Neural progenitor cell (in vitro differentiated cells): ENCODE results near the gene GADD45G. TPM values are rescaled to one million over a fixed set of nuclear protein-coding genes. Genes with fewer than 3 reads are reported as not detected.

ENCODE experiments used
- DNase-seq: peaks from one replicate; pipeline ENCODE4 v3.0.0-alpha.2; 2016; ENCODE audit warnings: low spot score
- H2AFZ ChIP-seq: fragments of 200-600 bp; sonication (generic); replicated peaks from 2 replicates; pipeline ENCODE4 v1.6.1; 2016; ENCODE audit warnings: antibody characterized with exemption
- H3F3A ChIP-seq: fragments of 200-600 bp; sonication (generic); 2 replicates; pipeline ENCODE4 v1.6.1; 2016; ENCODE audit warnings: antibody characterized with exemption, low read depth
- H3K27ac ChIP-seq: fragments of 200-600 bp; sonication (generic); 2 replicates; pipeline ENCODE4 v1.5.1; 2016; ENCODE audit warnings: mild to moderate bottlenecking
- H3K27me3 ChIP-seq: fragments of 200-600 bp; sonication (generic); 2 replicates; pipeline ENCODE4 v1.6.1; 2016; ENCODE audit warnings: mild to moderate bottlenecking, moderate library complexity
- H3K36me3 ChIP-seq: fragments of 200-600 bp; sonication (generic); 2 replicates; pipeline ENCODE4 v1.5.1; 2016
- H3K4me1 ChIP-seq: fragments of 200-600 bp; sonication (generic); 2 replicates; pipeline ENCODE4 v1.6.1; 2016; ENCODE audit warnings: mixed run types
- H3K4me2 ChIP-seq: fragments of 200-600 bp; sonication (generic); 2 replicates; pipeline ENCODE4 v1.6.1; 2016
- H3K4me3 ChIP-seq: fragments of 200-600 bp; sonication (generic); 2 replicates; pipeline ENCODE4 v1.5.1; 2016
- H3K79me2 ChIP-seq: fragments of 200-600 bp; sonication (generic); 2 replicates; pipeline ENCODE4 v1.6.1; 2016; ENCODE audit warnings: low read depth
- H3K9ac ChIP-seq: fragments of 200-600 bp; sonication (generic); 2 replicates; pipeline ENCODE4 v1.6.1; 2016
- H3K9me3 ChIP-seq: fragments of 200-600 bp; sonication (generic); 2 replicates; pipeline ENCODE4 v1.5.1; 2016; ENCODE audit warnings: low read depth
- H4K20me1 ChIP-seq: fragments of 200-600 bp; sonication (generic); 2 replicates; pipeline ENCODE4 v1.6.1; 2016; ENCODE audit warnings: low read depth
- H3K27ac Mint-ChIP-seq: 3 replicates; pipeline ENCODE4 v1.8.0; 2021; ENCODE audit warnings: mixed read lengths
- H3K27me3 Mint-ChIP-seq: 2 replicates; pipeline ENCODE4 v1.8.0; 2022; ENCODE audit warnings: low read depth, mild to moderate bottlenecking, inconsistent platforms, moderate library complexity, mixed read lengths; ENCODE audit not compliant: insufficient read depth
- H3K36me3 Mint-ChIP-seq: 3 replicates; pipeline ENCODE4 v1.8.0; 2021; ENCODE audit warnings: mixed read lengths
- H3K4me1 Mint-ChIP-seq: 3 replicates; pipeline ENCODE4 v1.8.0; 2021; ENCODE audit warnings: mixed read lengths
- H3K4me3 Mint-ChIP-seq: 3 replicates; pipeline ENCODE4 v1.8.0; 2021; ENCODE audit warnings: mild to moderate bottlenecking, moderate library complexity, mixed read lengths
- H3K9me3 Mint-ChIP-seq: 3 replicates; pipeline ENCODE4 v1.8.0; 2020; ENCODE audit warnings: mixed read lengths
- EZH2 ChIP-seq: fragments of 200-600 bp; sonication (generic); IDR thresholded peaks from 2 replicates; pipeline ENCODE4 v1.6.1; 2017; ENCODE audit warnings: antibody characterized with exemption, mild to moderate bottlenecking, moderate library complexity
- EZH2phosphoT487 ChIP-seq: fragments of 200-600 bp; sonication (generic); IDR thresholded peaks from 2 replicates; pipeline ENCODE4 v1.6.1; 2017; ENCODE audit warnings: antibody characterized with exemption
- total RNA-seq: library from RNA; depleted of rRNA; stranded (reverse); fragments of >200 nt; gene quantifications from 2 replicates; pipeline ENCODE4 v1.2.3, GENCODE V29; 2015; ENCODE audit warnings: low replicate concordance
- TF ChIP-seq, protein P1 (sequence below): fragments of 200-600 bp; sonication (generic); IDR thresholded peaks from 2 replicates; pipeline ENCODE4 v1.5.1; 2017; ENCODE audit warnings: antibody characterized with exemption, mild to moderate bottlenecking

Gene GADD45G
- total RNA-seq, 1 donor from 2014 or later = not detected

DNA sequence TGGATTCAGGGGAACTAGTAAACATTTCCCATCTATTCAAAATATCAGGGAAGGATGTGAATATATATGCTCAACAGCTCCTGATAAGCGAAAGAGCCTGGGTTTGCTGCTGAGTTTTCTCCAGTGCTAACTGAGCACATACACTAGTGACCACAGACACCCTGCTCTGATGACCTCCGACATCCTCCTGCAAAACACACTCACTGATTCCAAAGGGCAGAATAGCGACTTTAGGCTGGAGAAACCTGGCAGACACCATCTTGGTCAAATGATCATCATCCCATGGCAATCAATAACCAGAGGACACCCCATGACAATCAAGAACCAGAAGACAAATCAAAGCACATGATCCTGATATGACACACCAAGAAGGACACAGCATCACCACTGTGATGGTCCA, 9.2 kb upstream of the GADD45G start:
- peaks cover 8% of the 10 kb centered on the region for H3K4me1 Mint-ChIP-seq

DNA sequence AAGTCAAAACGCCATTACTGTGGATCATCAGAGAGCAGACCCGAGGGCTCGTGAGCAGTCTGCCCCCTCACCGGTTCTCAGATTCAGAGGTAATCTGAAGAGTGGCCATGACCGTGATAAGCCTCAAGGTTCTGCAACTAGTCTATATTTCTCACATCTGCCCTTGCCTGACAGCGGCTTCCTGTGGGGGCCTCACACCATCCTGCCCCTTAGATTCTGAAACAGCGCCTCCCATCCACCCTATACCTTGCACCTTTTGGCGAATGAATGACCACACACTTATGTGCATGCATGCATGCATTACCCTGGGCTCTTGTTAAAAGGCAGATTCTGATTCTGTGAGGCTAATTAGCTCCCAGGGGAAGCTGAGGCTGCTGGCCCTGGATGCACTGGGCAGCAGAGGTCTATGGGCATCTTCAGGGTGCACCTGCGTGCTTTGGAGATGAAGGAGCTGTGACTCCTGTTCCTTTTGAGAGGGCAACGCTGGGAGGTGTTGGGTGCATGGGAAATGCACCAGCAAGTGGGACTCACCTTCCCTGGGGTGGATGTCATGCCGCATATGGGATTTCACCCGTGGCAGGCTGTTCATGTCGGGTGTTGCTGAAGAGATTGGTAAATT, 7.8 kb upstream of the GADD45G start:
- Mint-ChIP-seq H3K27me3 (peaks cover 12% of the 10 kb centered on the region), H3K27ac (no peak overlapping the region), H3K36me3 (no peaks in the 10 kb centered on the region), H3K4me1 (peaks cover 8% of the 10 kb centered on the region), H3K4me3 (no peak overlapping the region), H3K9me3 (no peaks in the 10 kb centered on the region)
- Histone ChIP-seq H3K4me3 (no peak overlapping the region), H3K79me2 (no peaks in the 10 kb centered on the region), H3K27ac (no peak overlapping the region), H3K36me3 (no peaks in the 10 kb centered on the region), H2AFZ (no peak overlapping the region), H3K27me3 (peaks cover 22% of the 10 kb centered on the region), H3F3A (no peaks in the 10 kb centered on the region), H3K4me2 (no peak overlapping the region), H3K9ac (no peak overlapping the region), H3K9me3 (no peaks in the 10 kb centered on the region), H4K20me1 (no peaks in the 10 kb centered on the region), H3K4me1 (peaks cover 10% of the 10 kb centered on the region)
- DNase-seq = no peak
- TF ChIP-seq EZH2 = no peak
- no peak for TF ChIP-seq EZH2phosphoT487
- TF ChIP-seq, protein P1, sequence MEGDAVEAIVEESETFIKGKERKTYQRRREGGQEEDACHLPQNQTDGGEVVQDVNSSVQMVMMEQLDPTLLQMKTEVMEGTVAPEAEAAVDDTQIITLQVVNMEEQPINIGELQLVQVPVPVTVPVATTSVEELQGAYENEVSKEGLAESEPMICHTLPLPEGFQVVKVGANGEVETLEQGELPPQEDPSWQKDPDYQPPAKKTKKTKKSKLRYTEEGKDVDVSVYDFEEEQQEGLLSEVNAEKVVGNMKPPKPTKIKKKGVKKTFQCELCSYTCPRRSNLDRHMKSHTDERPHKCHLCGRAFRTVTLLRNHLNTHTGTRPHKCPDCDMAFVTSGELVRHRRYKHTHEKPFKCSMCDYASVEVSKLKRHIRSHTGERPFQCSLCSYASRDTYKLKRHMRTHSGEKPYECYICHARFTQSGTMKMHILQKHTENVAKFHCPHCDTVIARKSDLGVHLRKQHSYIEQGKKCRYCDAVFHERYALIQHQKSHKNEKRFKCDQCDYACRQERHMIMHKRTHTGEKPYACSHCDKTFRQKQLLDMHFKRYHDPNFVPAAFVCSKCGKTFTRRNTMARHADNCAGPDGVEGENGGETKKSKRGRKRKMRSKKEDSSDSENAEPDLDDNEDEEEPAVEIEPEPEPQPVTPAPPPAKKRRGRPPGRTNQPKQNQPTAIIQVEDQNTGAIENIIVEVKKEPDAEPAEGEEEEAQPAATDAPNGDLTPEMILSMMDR = no peak

More for the DNA sequence above, 9.2 kb upstream of the GADD45G start:
- H3K79me2 ChIP-seq = no peaks in the 10 kb centered on the region
- Mint-ChIP-seq H3K27ac (no peak overlapping the region), H3K4me3 (no peak overlapping the region), H3K27me3 (peaks cover 9% of the 10 kb centered on the region), H3K36me3 (no peaks in the 10 kb centered on the region), H3K9me3 (no peaks in the 10 kb centered on the region)
- no peaks in the 10 kb centered on the region for H3K36me3 ChIP-seq
- H3K9ac ChIP-seq = no peak overlapping the region
- H4K20me1 ChIP-seq = no peaks in the 10 kb centered on the region
- H3K27ac ChIP-seq = no peak overlapping the region
- H2AFZ ChIP-seq = no peak overlapping the region
- DNase-seq = no peak
- no peaks in the 10 kb centered on the region for H3F3A ChIP-seq
- peaks cover 10% of the 10 kb centered on the region for H3K4me1 ChIP-seq
- H3K27me3 ChIP-seq = peaks cover 9% of the 10 kb centered on the region
- H3K4me2 ChIP-seq = no peak overlapping the region
- no peak for TF ChIP-seq EZH2phosphoT487
- TF ChIP-seq EZH2 = no peak
- TF ChIP-seq, protein P1 = no peak
- H3K9me3 ChIP-seq = no peaks in the 10 kb centered on the region
- H3K4me3 ChIP-seq = no peak overlapping the region

DNA sequence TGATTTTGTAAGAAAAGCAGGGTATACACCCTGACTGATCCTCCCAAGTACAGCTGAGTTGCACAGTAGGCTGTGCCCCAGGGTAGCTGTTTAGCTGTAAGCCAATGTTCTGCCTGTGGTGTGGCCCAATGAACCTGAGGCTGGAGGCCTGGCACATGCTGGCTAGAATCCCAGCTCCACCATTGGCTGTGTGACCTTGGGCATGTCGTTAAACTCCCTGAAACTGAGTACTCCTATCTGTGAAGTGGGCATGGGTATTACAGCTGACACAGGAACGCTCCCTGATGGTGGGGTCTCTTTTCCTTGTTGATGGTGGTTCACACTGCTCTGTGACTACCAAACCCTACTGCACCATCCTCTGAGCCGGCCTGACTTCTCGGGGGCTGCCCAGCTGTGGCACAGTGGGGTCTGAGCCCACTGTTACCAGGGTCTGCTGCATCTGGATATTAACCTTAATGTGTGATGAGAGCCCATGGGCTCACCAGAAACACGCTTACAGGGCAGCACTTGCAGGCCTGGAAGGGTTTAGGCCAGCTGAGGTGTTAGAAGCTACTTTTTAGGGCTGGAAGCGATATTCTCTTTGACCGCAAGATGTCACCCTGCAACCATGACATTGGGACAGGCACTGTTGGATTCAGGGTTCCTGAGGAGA, 7.0 kb upstream of the GADD45G start:
- H2AFZ ChIP-seq = no peak overlapping the region
- H3K9ac ChIP-seq = no peak overlapping the region
- H3K4me3 ChIP-seq = no peak overlapping the region
- no peak overlapping the region for H3K4me3 Mint-ChIP-seq
- H3K27ac ChIP-seq = no peak overlapping the region
- H3F3A ChIP-seq = no peaks in the 10 kb centered on the region
- H3K27me3 Mint-ChIP-seq = peaks cover 12% of the 10 kb centered on the region
- peaks cover 11% of the 10 kb centered on the region for H3K4me1 Mint-ChIP-seq
- no peaks in the 10 kb centered on the region for H3K36me3 Mint-ChIP-seq
- H3K4me1 ChIP-seq = peaks cover 8% of the 10 kb centered on the region
- no peaks in the 10 kb centered on the region for H4K20me1 ChIP-seq
- H3K27me3 ChIP-seq = peaks cover 29% of the 10 kb centered on the region
- H3K4me2 ChIP-seq = no peak overlapping the region
- TF ChIP-seq EZH2 = no peak
- TF ChIP-seq, protein P1 = peak; percentile 75
- H3K9me3 ChIP-seq = no peaks in the 10 kb centered on the region
- DNase-seq = peak; percentile 74
- no peaks in the 10 kb centered on the region for H3K79me2 ChIP-seq
- H3K27ac Mint-ChIP-seq = no peak overlapping the region
- H3K36me3 ChIP-seq = no peaks in the 10 kb centered on the region
- H3K9me3 Mint-ChIP-seq = no peaks in the 10 kb centered on the region
